Activated T-helper 9 cell treated with anti-CD3 and anti-CD28 coated beads, Interleukin-2, amount 50 U/mL, for 16 hours (primary cell): ENCODE data around the gene MCMBP.
"Not testable (repeated sequence)": the region's sequence is repeated elsewhere in the genome, so short reads cannot be mapped to it uniquely, and the experiment has no call there.

Experiments used
- DNase-seq: peaks from one replicate; pipeline ENCODE4 v3.0.0-alpha.2; 2020; ENCODE audit warnings: low read depth

The MCMBP gene

DNA sequence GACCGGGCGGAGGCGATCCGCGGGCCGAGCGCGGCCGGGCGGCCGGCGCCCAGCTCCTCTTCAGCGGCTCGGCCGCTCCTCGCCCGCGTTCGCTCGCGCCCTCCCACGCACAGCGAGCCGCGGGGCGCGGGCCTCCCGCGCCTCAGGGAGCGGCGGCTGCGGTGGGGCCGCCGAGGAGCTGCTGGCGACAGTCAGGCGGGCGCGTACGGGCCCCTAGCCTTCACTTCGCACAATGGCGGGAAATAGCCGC, at the start of gene MCMBP:
Gene MCMBP (minus strand): TSS at position 234 of the 250 bp plus-strand sequence. CDS start 259 bp downstream, outside the sequence.
- DNase-seq = no peak

GRCh38 chr10:119919826-119920225, 47.2 kb upstream of the MCMBP start:
- no peak for DNase-seq

DNA sequence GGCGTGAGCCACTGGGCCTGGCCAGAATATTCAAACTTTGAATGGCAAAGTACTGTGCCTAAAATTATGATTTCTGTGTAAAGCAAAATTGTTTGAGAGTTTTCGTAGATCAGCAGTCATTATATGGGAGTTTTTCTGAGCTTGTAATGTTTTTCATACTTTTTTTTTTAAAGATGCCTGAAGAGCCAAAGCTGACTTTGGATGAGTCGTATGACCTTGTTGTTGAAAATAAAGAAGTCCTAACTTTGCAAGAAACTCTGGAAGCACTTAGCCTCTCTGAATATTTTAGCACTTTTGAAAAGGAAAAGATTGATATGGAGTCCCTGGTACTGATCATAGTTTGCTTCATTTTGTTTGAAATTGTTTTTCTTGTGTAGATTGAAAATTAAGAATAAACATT, 46.6 kb upstream of the MCMBP start:
- DNase-seq = no peak

DNA sequence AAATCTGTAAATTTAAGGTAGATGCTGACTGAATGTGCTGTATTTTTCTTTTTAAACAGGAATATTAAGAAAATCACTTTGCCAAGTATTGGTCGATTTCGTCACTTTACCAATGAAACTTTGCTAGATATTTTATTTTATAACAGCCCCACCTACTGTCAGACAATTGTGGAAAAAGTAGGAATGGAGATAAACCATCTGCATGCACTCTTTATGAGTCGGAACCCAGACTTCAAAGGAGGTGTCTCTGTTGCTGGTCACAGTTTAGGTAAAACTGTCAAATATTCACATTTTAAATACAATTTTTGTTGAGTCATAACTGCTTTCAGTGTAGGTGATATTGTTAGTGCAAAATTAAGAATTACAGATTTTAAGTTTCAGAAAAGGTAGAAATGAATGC, 45.1 kb upstream of the MCMBP start:
- no peak for DNase-seq

GRCh38 chr10:119910689-119911088, 38.0 kb upstream of the MCMBP start:
- DNase-seq = no peak

DNA sequence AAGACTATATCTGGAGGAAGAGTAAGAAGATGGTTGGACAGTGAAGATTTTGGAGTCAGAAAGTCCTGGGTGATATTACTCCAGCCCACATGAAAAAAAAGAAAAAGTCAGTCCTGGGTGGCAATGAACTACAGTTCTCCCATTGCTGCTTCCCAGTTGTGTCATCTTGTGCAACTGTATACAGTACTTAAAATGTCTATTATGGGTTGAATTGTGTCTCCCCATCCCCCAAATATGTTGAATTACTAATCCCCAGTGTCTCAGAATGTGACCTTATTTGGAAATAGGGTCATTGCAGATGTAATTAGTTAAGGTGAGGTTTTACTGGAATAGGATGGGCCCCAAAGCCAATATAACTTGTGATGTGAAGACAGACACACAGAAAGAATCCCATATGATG, 35.5 kb upstream of the MCMBP start:
- no peak for DNase-seq

DNA sequence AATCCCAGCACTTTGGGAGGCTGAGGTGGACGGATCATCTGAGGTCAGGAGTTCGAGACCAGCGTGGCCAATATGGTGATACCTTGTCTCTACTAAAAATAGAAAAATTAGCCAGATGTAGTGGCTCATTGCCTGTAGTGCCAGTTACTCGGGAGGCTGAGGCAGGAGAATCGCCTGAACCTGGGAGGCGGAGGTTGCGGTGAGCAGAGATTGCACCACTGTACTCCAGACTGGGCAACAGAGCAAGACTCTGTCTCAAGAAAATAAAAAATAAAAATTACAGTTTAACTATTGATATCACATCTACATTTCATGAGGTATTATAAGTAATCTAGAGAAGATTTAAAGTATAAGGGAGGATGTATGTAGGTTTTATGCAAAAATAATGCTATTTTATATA, 35.1 kb upstream of the MCMBP start:
- not testable (repeated sequence) for DNase-seq

- no peak for DNase-seq
Observed at GRCh38 chr10:119903946-119904666, 31.5 kb upstream of the MCMBP start.

GRCh38 chr10:119898577-119898976, 25.9 kb upstream of the MCMBP start:
- DNase-seq = no peak

DNA sequence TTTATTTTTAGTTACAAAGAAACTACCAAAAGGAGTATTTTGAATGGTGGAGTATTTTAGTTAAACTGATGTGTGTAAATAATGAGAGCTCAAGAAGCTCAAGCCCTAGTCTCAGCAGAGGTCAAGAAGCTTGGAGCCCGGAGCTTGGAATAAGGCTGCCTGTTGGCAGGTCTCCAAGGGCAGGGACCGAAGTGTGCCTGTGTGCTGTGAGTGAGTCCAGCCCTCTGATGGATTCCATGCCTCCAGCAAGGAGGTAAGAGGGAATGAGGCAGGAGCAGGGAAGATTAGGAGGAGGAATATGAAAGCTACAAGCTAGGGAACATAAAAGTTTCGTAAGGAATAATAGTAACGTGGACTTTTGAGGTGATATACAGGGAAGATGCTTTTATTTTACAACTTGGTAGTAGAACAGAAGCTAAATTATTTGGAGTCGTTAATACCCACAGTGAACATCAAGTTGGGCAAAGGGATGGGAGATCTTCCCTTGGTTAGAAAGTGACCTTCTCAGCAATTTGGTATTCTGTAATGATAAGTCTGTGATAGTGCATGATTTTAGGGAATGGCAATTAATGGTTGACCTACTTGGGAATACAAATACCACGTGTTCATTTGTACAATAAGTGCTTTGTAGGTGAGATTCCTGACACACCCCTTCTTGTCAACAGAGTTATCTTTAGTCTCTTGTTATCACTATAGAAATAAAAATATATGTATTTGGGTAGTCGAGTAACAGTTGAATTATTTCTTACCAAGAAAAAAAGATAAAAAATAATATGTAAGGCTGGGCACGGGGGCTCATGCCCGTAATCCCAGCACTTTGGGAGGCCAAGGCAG, 24.5 kb upstream of the MCMBP start:
- DNase-seq = no peak

DNA sequence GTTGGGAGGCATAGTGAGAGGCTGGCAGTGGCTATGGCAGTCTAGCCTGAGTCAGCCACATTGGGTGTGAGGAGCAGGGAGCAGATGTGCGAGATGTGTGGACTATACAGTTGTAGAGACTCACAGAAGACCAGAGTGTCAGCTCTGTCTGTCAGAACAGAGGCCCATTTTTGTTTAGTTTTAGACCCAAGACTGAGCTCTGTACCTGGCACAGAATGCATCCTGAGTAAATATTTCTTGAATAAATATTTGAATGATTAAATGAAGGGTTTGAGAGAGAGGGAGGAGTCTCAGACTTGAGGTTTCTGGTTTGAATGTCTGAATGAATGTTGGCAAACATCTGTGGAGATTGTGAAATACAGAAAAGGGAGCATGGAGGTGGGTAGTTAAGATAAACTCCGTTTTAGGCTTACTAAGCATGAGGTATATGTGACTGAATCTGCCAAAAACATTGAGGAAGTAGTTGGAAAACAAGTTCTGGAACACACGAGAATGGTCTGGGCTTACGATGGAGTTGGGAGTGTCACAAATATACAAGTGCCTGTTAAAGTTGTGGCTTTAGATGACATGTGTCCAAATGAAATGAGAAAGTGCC, 23.5 kb upstream of the MCMBP start:
- DNase-seq = no peak

DNA sequence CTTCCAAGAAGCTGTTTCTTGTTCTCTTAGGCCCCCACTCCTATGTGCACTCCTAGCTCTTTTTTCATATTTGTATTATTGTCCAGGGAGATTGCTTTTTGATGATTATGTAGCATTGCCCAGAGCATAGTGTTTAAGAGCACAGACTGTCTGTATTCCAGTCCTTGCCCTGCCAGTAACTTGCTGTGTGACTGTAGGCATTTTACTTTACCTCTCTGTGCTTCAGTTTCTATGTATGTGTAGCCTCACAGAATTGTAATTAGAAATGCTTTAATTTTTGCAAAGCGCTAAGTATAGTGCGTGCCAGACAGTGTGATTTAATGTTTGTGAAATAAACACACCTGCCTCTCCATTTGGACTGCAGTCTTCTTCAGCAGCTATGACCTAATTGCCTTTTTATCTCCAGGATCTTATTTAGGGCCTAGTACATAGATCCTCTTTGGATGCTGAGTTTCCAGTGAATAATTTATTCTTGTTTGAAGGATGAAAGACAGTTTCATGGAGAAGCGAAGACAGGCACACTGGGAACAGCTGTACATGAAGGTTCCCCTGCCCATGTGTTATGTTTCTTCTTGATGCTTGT, 21.3 kb upstream of the MCMBP start:
- DNase-seq = no peak

DNA sequence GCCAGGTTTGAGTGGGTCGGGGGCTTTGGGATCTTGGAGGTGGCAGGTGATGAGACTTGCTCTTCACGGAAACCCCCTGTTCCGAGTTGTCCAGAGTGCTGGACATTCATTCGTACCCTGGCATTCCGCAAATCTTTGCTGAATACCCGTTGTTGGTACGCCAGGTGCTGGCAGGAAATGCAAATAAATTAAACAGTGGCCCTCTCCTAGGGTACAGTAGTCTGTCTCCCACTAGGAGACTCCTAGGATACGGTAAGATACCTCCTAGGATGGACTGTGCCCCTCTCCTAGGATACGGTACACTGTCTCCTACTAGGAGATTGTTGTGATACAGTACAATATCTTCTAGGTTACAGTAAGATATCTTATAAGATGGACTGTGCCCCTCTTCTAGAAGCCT, 20.4 kb upstream of the MCMBP start:
- no peak for DNase-seq

- DNase-seq = peak; percentile 87
Observed at GRCh38 chr10:119892188-119893065, 19.8 kb upstream of the MCMBP start, which contains the start of gene SEC23IP. Gene SEC23IP, plus strand, starts transcription at chr10:119892730. Its CDS starts 53 bp downstream, at chr10:119892783.

DNA sequence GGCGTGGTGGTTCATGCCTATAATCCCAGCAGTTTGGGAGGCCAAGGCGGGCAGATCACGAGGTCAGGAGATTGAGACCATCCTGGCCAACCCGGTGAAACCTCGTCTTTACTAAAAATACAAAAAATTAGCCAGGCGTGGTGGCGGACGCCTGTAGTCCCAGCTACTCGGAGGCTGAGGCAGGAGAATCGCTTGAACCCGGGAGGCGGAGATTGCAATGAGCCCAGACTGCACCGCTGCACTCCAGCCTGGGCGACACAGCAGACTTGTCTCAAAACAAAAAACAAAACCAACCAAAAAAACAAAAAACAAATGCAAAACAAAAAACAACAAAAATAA, 19.2 kb upstream of the MCMBP start:
- DNase-seq = not testable (repeated sequence)

- DNase-seq = not testable (repeated sequence)
Observed at GRCh38 chr10:119890307-119890706, 17.7 kb upstream of the MCMBP start.

DNA sequence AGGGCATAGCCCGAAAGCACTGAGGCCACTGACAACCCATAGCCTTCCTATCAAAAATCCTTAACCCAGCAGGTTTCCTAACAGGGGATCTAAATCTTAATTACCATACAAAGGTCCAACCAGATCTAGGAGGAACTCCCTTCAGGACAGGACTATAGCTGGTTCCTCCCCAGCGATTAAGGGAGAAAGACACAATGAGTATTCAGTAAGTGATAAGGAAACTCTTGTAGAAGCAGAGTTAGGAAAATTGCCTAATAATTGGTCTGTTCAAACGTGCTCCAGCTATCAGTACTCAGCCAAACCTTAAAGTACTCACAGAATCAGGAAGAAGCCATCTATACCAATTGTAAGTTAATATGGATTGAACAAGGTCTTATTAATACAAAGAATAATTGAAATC, 16.6 kb upstream of the MCMBP start:
- not testable (repeated sequence) for DNase-seq

DNA sequence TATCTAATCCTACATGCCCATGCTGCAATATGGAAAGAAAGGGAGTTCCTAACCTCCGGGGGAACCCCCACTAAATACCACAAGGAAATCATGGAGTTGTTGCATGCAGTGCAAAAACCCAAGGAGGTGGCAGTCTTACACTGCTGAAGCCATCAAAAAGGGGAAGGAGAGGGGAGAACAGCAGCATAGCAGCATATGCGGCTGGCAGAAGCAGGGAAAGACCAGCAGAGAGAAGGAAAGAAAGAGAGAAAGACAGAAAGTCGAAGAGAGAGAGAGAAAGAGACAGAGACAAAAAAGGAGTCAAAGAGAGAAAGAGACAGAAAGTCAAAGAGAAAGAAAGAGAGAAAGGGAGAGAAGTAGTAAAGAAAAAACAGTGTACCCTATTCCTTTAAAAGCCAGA, 16.1 kb upstream of the MCMBP start:
- not testable (repeated sequence) for DNase-seq

DNA sequence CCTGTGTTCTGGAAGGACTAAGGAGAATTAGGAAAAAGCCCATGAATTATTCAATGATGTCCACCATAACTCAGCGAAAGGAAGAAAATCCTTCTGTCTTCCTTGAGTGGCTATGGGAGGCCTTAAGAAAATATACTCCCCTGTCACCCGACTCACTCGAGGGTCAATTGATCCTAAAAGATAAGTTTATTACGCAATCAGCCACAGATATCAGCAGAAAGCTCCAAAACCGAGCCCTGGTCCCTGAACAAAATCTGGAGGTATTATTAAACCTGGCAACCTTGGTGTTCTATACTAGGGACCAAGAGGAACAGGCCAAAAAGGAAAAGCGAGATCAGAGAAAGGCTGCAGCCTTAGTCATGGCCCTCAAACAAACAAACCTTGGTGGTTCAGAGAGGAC, 13.4 kb upstream of the MCMBP start:
- DNase-seq = not testable (repeated sequence)

GRCh38 chr10:119883901-119884611, 11.4 kb upstream of the MCMBP start:
- not testable (repeated sequence) for DNase-seq

- DNase-seq = no peak
Observed at GRCh38 chr10:119878524-119878923, 5.9 kb upstream of the MCMBP start.
